ENCODE measurements around the gene CALHM2.

Gene CALHM2

DNA sequence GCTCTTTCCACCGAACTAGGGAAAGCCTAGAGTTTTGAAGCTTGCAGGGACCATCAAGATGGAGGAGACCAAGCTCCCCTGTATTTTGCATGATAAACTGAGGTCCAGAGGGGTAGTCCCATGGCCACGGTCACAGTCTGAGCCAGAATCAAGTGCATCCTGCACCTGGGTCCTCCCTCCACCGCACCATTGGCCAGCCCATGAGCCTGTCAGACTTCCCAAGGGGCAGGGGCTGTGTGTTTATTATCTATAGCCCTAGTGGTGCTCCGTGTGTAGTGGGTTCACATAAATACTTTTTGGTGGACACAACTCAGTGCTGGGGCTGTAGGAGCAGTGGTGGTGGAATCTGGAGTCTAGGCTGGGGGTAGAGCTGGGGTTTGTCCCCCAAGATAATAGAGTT lies 23.3 kb upstream of the CALHM2 start:
- no peak for DNase-seq (ENCODE audit: low read depth)

- DNase-seq (ENCODE audit: low read depth), result no peak
Measured at GRCh38 chr10:103474077-103474476, 21.9 kb upstream of the CALHM2 start.

DNA sequence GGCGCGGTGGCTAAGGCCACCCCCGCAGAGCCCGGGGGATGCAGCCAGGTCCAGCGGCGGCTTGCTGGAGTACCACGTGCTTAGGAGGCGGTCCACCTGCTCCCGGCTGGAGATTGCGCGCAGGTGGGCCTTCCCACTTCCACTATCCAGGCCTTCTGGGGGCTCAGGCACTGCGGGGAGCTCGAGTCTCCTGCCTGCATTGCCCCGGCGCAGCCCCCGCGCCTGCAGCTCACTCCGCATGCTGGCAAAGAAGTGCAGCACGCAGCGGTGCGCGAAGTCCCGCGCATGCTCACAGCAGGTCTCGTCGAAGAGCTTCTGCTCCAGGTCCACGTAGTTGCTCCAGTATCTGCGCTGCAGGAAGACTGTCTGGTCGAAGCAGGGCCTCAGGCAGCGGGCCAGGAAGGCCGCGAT lies 21.1 kb upstream of the CALHM2 start:
- no peak for DNase-seq (ENCODE audit: low read depth)

- no peak for DNase-seq (ENCODE audit: low read depth)
Measured at GRCh38 chr10:103472005-103472404, 19.8 kb upstream of the CALHM2 start.

DNA sequence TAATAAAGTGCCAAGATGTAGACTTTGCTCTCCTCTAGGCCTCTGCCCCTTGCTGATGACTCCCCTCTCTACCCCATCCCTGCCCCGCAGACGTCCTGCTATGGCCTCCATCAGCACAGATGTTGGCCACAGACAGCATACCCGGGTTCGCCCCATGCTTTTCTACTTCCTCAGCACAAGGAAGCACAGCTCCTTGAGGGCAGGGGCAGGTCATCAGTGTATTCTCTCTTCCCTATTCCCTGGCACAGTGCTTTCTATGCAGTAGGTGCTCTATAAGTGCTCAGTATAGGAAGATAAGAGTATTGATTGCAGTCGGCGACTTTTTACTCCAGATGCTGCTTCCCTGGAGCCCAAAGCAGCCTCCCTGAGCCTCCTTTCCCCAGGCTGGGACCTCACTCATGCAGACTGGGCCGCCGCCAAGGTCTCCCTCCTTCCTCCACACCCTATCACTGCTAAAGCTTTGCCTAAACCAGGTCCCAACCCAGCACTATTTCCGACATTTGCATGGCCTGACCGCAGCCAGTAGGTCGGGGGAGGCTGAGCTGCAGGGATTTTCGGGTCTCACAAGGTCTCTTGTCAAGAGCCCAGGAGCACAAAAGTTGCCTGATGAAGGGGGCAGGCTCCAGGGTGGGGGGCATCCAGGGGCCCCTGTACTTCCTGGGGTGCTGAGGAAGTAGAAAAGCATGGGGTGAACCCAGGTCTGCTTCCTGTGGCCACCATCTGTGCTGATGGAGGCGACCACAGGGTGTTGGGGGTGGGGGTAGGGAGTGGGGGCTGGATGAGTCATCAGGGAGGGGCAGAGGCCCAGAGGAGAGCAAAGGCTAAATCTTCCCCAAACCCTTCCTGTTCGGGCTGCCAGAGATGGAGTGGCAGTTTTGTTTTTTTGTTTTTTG lies 18.8 kb upstream of the CALHM2 start:
- DNase-seq (ENCODE audit: low read depth), result peak; percentile 38

DNA sequence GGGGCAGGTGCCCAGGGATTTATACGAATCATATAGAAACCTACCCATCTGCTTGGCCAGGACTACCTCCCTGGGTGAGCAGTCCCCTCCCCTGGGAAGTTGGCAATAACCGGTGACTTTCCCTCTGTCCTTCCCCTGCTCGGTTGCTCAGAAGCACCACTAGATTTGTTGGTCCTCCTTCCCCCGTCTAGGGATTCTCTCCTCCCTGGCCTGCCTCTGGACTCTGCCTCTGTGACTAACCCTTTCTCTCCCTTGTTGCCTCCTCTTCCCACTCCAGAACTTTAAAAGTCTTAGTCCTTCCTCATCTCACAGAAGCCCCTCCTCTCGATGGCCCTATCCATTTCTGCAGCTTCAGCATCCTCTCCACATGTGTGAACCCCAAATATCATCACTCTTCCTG lies 17.0 kb upstream of the CALHM2 start:
- no peak for DNase-seq (ENCODE audit: low read depth)

DNA sequence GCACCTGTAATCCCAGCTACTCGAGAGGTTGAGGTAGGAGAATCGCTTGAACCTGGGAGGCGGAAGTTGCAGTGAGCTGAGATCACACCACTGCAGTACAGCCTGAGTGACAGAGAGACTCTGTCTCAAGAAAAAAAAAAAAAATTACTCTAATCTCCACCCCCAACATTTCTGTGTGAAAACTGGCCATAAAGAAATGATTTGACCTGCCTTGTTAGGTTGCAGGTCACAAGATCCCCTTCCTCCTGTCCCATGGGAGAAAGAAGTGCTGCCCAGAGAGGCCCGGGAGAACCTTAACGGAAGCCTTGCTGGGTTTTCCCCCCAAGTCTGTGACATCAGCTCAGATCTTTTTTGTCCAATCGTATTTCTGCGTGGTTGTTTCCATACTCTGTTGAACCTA lies 15.2 kb upstream of the CALHM2 start:
- DNase-seq (ENCODE audit: low read depth), result no peak

GRCh38 chr10:103466734-103467133 lies 14.6 kb upstream of the CALHM2 start:
- DNase-seq (ENCODE audit: low read depth), result no peak

DNA sequence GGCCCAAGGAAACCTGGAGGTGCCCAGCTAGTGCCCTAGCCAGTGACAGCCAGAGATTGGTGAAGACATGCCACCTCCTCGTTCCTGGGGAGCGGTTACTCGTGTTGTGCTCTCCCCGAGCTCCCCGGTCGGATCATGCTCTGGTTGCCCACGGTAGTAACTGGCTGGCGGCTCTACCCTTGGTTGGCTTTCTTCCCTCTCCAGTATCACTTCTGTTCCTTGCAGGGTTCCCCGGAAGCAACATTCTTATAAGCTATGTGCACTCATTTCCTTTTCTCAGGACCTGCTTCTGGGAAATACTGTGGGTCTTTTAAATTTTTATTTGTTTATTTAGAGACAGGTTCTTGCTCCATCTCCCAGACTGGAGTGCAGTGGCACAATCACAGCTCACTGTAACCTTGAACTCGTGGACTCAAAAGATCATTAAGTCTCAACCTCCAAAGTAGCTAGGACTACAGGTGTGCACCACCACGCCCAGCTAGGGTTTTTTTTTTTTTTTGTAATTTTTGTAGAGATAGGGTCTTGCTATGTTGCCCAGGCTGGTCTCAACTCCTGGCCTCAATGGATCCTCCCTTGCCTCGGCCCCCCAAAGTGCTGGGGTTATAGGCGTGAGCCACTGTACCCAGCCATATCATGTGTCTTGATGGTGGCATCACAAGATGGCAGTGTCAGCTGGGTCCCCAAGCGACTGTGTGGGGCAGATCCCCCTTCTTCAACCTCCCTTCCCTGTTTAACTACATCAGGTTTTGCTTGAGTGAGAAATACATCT lies 13.4 kb upstream of the CALHM2 start:
- DNase-seq (ENCODE audit: low read depth), result no peak

GRCh38 chr10:103463499-103463898 lies 11.3 kb upstream of the CALHM2 start:
- no peak for DNase-seq (ENCODE audit: low read depth)

- DNase-seq (ENCODE audit: low read depth), result no peak
Measured at GRCh38 chr10:103459615-103460014, 7.4 kb upstream of the CALHM2 start.

DNA sequence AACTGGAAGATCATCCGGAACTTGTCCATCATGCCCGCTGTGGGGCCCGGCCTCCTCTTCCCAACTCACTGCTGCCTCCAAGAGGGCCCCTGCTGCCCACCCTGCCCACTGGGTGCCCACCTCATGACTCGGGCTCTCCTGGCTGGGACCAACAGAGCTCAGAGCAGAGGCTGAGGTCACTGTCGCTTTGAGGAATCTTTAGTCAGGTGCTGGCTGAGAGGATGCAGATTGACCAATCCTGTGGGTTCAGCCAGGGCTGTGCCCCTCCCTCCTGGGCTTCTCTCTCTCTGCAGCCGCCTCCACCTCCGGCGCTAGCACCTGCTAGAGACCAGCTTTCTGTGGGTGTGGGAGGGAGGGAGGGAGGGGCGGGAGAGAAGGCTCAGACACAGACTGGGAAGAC lies 6.5 kb upstream of the CALHM2 start, which contains the start of gene CALHM1:
Gene CALHM1, minus strand, starts transcription at position 181 of the 400 bp plus-strand sequence. Its CDS starts 149 bp downstream, at position 32.
- no peak for DNase-seq (ENCODE audit: low read depth)

DNA sequence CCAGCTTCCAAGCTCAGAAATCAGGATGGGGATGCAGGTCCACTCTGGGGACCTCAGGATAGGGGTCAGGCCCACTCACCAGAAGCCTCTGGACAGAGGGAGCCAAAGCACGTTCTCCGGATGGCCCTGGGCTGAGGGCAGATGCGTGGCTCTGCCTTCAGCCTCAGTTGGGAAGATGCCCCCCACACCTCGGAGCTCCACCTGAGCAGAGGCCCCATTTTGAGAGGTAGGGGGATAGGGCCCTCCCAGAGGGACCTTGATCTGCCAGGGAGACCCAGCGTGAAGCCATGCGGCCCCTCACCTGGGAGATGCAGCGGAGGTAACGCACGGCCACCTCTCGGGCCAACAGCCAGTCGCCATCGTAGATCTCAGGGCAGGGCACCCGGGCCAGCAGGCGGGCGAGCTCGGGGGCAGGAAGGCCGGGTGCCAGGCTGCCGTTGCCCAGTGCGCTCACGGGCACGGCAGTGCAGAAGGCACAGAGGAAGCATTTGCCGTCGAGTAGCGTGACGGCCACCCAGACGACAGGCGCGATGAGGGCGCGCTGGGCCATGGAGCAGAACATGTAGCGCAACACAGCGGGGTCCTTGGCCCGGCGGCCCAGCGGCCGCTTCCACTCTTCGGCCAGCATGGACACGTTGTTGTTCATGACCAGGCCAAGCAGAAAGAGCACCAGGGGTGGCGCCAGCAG lies 5.9 kb upstream of the CALHM2 start:
- no peak for DNase-seq (ENCODE audit: low read depth)

- no peak for DNase-seq (ENCODE audit: low read depth)
Measured at GRCh38 chr10:103457176-103457712, 5.1 kb upstream of the CALHM2 start.

DNA sequence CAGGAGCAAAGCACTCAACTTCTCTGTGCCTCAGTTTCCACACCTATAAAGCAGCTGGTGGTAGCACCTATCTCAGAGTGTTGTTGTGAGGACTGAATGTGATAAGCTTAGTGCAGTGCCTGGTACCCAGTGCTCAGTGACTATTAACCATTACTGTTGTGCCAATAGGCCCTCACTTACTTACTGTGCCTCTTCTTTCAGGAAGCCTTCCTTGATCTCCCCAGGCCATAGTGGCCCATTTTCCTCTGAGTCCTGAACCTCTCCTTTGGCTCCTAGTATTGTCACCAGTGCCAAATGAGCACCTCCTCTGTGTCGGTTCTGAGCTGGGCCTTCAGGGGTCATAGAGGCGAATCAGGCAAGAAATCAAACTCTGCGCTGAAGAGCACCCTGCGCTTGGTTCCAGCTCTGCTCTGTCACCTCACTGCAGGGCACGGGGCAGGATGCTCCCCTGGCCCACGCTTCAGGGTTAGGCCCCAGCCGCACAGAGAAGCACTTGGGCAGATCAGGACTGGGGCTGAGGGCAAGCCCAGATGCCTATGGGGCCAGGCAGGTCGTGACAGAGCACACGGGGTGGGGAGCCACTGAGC lies 4.0 kb upstream of the CALHM2 start:
- no peak for DNase-seq (ENCODE audit: low read depth)

GRCh38 chr10:103455235-103455634 lies 3.1 kb upstream of the CALHM2 start:
- no peak for DNase-seq (ENCODE audit: low read depth)

GRCh38 chr10:103454026-103454425 lies 1.9 kb upstream of the CALHM2 start:
- no peak for DNase-seq (ENCODE audit: low read depth)

- no peak for DNase-seq (ENCODE audit: low read depth)
Measured at GRCh38 chr10:103452506-103453230, 498 bp upstream of the CALHM2 start.

GRCh38 chr10:103451091-103451813 lies 918 bp downstream of the CALHM2 start:
- no peak for DNase-seq (ENCODE audit: low read depth)

DNA sequence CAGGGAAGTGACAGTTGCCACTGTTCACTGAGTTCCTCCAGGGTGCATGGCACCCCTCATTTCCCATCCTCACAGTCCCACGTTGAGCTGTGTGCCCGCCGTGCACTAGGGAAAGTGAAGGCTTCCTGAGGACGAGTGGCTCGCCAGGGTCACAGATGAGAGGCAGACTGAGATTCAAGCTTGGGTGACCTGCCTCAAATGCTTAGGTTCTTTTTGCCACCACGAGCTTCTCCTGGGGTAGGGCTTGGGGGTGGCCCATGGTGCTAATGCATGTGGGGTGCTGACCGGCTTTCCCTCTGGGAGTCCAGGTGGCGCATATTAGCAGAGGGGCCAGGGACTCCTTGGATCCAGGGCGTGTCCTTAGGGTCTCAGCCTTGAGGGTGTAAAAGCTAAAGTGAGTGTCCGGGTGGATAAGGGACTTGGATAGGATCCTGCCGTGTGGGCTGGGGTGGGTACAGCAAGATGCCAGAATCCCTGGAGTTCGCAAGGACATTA lies 1.9 kb downstream of the CALHM2 start:
- DNase-seq (ENCODE audit: low read depth), result no peak

Measured in stimulated activated CD8-positive, alpha-beta memory T cell treated with anti-CD3 and anti-CD28 coated beads, Interleukin-7, amount 100 ng/mL, for 24 hours (primary cell).